IMR-90 (cell line): ENCODE data around the gene DNAJC27.

Experiments used
- CHD1 ChIP-seq: IDR thresholded peaks from 2 replicates; pipeline ENCODE4 v1.6.1; 2012; ENCODE audit warnings: low read depth, low read length, improper control_type of control experiment
- MAFK ChIP-seq: IDR thresholded peaks from 2 replicates; pipeline ENCODE4 v1.6.1; 2012; ENCODE audit warnings: low read depth, low read length, improper control_type of control experiment
- MXI1 ChIP-seq: IDR thresholded peaks from 2 replicates; pipeline ENCODE4 v1.6.1; 2012; ENCODE audit warnings: low read depth, mild to moderate bottlenecking, low read length, moderate library complexity, borderline replicate concordance
- POLR2A ChIP-seq: IDR thresholded peaks from 2 replicates; pipeline ENCODE4 v1.6.1; 2012; ENCODE audit warnings: mild to moderate bottlenecking, low read depth, low read length
- TF ChIP-seq, protein P1 (sequence below): conservative IDR thresholded peaks from 2 replicates; pipeline ENCODE4 v1.5.1; 2012; ENCODE audit warnings: mild to moderate bottlenecking, low read depth, low read length, improper control_type of control experiment

- TF ChIP-seq, protein P1, sequence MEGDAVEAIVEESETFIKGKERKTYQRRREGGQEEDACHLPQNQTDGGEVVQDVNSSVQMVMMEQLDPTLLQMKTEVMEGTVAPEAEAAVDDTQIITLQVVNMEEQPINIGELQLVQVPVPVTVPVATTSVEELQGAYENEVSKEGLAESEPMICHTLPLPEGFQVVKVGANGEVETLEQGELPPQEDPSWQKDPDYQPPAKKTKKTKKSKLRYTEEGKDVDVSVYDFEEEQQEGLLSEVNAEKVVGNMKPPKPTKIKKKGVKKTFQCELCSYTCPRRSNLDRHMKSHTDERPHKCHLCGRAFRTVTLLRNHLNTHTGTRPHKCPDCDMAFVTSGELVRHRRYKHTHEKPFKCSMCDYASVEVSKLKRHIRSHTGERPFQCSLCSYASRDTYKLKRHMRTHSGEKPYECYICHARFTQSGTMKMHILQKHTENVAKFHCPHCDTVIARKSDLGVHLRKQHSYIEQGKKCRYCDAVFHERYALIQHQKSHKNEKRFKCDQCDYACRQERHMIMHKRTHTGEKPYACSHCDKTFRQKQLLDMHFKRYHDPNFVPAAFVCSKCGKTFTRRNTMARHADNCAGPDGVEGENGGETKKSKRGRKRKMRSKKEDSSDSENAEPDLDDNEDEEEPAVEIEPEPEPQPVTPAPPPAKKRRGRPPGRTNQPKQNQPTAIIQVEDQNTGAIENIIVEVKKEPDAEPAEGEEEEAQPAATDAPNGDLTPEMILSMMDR = no peak
- TF ChIP-seq MAFK = no peak
- TF ChIP-seq POLR2A = no peak
- no peak for TF ChIP-seq MXI1
- no peak for TF ChIP-seq CHD1
These were observed 1.1 kb downstream of the DNAJC27 start for GRCh38 chr2:24970483-24971285.
